Epidermal melanocyte (primary cell): Measurements from ENCODE around the gene FGF2.
"Not testable (repeated sequence)": the region's sequence is repeated elsewhere in the genome, so short reads cannot be mapped to it uniquely, and the experiment has no call there.

Experiments
- DNase-seq: peaks from one replicate; pipeline ENCODE4 v3.0.0; 2011; ENCODE audit warnings: low spot score; ENCODE audit not compliant: insufficient read length

FGF2 gene

GRCh38 chr4:122826553-122827257, at the start of gene FGF2:
Gene FGF2 (plus strand): TSS chr4:122826831. CDS start chr4:122827175, 344 bp downstream.
- DNase-seq: peak; percentile 37

GRCh38 chr4:122776916-122777315, 49.7 kb upstream of the FGF2 start:
- no peak for DNase-seq

GRCh38 chr4:122777846-122778673, 48.6 kb upstream of the FGF2 start:
- no peak for DNase-seq

GRCh38 chr4:122781486-122781885, 45.1 kb upstream of the FGF2 start:
- no peak for DNase-seq

- DNase-seq: peak; percentile 82
Observed at GRCh38 chr4:122783301-122784215, 43.1 kb upstream of the FGF2 start.

- DNase-seq: no peak
Observed at GRCh38 chr4:122784261-122784660, 42.4 kb upstream of the FGF2 start.

GRCh38 chr4:122785099-122785498, 41.5 kb upstream of the FGF2 start:
- DNase-seq: no peak

GRCh38 chr4:122786296-122786695, 40.3 kb upstream of the FGF2 start:
- DNase-seq: not testable (repeated sequence)

GRCh38 chr4:122786920-122787319, 39.7 kb upstream of the FGF2 start:
- not testable (repeated sequence) for DNase-seq

GRCh38 chr4:122787940-122788339, 38.7 kb upstream of the FGF2 start:
- DNase-seq: no peak

- no peak for DNase-seq
Observed at GRCh38 chr4:122788935-122789334, 37.7 kb upstream of the FGF2 start.

- DNase-seq: no peak
Observed at GRCh38 chr4:122793811-122794210, 32.8 kb upstream of the FGF2 start.

- no peak for DNase-seq
Observed at GRCh38 chr4:122796801-122797404, 29.7 kb upstream of the FGF2 start.

GRCh38 chr4:122797405-122798094, 29.1 kb upstream of the FGF2 start:
- DNase-seq: no peak

GRCh38 chr4:122798101-122798500, 28.5 kb upstream of the FGF2 start:
- peak; percentile 74 for DNase-seq

GRCh38 chr4:122798917-122799316, 27.7 kb upstream of the FGF2 start:
- no peak for DNase-seq

GRCh38 chr4:122803788-122804208, 22.8 kb upstream of the FGF2 start:
- no peak for DNase-seq

- DNase-seq: no peak
Observed at GRCh38 chr4:122806981-122807679, 19.5 kb upstream of the FGF2 start.

- DNase-seq: no peak
Observed at GRCh38 chr4:122810669-122811068, 16.0 kb upstream of the FGF2 start.

GRCh38 chr4:122811781-122812180, 14.8 kb upstream of the FGF2 start:
- not testable (repeated sequence) for DNase-seq
